Measurements from ENCODE around the gene CDKN1B.

The CDKN1B gene

GRCh38 chr12:12759234-12759915 lies 42.2 kb downstream of the CDKN1B start:
- DNase-seq (ENCODE audit: low spot score) = no peak

GRCh38 chr12:12764824-12765223 lies 47.7 kb downstream of the CDKN1B start:
- no peak for DNase-seq (ENCODE audit: low spot score)

DNA sequence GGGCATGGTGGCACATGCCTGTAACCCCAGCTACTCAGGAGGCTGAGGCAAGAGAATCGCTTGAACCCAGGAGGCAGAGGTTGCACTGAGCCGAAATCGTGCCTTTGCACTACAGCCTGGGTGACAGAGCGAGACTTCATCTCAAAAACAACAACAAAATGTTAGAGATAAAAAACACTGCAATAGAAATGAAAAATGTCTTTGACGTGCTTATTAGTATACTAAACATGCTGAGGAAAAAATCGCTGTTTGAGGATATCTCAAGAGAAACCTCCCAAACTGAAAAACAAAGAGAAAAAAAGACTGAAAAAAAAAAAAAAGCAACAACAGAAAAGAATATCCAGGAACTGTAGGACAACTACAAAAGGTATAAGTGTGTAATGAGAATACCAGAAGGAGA lies 53.1 kb downstream of the CDKN1B start:
- no peak for DNase-seq (ENCODE audit: low spot score)

All from CD4-positive, alpha-beta T cell treated with Interleukin-15 for 4 hours (primary cell).